ENCODE results near the gene PLA2G12A.

Gene PLA2G12A

DNA sequence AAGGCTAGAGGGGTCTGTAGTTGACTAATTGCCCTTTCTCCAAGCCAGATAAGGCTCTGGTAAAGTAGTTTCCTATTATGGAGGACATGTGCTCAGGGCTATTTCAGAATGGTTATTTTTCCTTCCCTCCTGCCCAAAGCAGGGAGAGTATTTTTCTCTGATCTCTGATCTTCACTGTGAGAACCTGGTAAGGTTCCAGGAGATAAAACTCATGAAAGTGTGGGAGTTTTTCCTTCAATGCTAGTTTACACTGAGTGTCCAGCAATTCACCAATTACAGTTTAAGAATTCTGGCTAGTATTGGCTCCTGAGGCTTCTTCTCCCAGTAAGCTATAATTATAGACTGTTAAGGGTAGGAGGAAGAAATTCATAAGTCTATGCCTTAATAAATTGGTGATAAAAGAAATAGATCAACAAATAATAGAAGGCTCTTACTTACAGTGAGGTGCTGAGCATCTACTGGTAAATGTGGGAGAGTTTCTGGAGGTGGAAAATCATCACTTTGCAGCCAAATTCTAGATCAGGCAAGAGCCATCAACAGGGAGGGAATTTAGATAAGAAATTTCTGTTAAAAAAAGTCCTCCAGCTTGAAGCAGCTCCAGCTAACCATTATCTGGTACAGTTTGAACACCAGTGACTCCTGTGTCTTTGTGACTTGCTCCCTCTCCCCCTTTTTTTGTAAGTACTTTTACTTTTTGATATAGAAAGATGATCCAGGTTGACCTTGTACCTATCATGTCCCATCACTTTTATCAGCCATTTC is 57.5 kb downstream of the PLA2G12A start:
- no peaks in the 10 kb centered on the region for H3K36me3 ChIP-seq (ENCODE audit: low read length)
- H3K4me3 ChIP-seq (ENCODE audit: insufficient read depth, low read length, poor library complexity, severe bottlenecking) = no peak overlapping the region
- H4K20me1 ChIP-seq (ENCODE audit: low read depth, low read length) = no peaks in the 10 kb centered on the region
- H3K9me3 ChIP-seq (ENCODE audit: insufficient read depth, low read length) = no peaks in the 10 kb centered on the region
- H3F3A ChIP-seq (ENCODE audit: insufficient read depth) = no peaks in the 10 kb centered on the region
- H3K27me3 ChIP-seq (ENCODE audit: low read length) = no peaks in the 10 kb centered on the region
- H2AFZ ChIP-seq (ENCODE audit: low read depth, low read length, severe bottlenecking) = no peak overlapping the region
- no peaks in the 10 kb centered on the region for H3K79me2 ChIP-seq (ENCODE audit: insufficient read depth, low read length)
- H3K9ac ChIP-seq (ENCODE audit: low read length) = no peak overlapping the region
- no peaks in the 10 kb centered on the region for H3K9me2 ChIP-seq (replicated peaks; ENCODE audit: insufficient read depth, low read length)
- no peak overlapping the region for H3K27ac ChIP-seq (ENCODE audit: low read depth, low read length)
- H3K4me2 ChIP-seq (ENCODE audit: low read depth, low read length, poor library complexity, severe bottlenecking) = no peak overlapping the region
- TF ChIP-seq, protein P1, sequence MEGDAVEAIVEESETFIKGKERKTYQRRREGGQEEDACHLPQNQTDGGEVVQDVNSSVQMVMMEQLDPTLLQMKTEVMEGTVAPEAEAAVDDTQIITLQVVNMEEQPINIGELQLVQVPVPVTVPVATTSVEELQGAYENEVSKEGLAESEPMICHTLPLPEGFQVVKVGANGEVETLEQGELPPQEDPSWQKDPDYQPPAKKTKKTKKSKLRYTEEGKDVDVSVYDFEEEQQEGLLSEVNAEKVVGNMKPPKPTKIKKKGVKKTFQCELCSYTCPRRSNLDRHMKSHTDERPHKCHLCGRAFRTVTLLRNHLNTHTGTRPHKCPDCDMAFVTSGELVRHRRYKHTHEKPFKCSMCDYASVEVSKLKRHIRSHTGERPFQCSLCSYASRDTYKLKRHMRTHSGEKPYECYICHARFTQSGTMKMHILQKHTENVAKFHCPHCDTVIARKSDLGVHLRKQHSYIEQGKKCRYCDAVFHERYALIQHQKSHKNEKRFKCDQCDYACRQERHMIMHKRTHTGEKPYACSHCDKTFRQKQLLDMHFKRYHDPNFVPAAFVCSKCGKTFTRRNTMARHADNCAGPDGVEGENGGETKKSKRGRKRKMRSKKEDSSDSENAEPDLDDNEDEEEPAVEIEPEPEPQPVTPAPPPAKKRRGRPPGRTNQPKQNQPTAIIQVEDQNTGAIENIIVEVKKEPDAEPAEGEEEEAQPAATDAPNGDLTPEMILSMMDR (IDR thresholded peaks at IDR 0.05; ENCODE audit: insufficient read depth, low read length, poor library complexity, severe bottlenecking) = no peak
- no peak for TF ChIP-seq EZH2phosphoT487 (conservative IDR thresholded peaks at IDR 0.05; ENCODE audit: low read length)

DNA sequence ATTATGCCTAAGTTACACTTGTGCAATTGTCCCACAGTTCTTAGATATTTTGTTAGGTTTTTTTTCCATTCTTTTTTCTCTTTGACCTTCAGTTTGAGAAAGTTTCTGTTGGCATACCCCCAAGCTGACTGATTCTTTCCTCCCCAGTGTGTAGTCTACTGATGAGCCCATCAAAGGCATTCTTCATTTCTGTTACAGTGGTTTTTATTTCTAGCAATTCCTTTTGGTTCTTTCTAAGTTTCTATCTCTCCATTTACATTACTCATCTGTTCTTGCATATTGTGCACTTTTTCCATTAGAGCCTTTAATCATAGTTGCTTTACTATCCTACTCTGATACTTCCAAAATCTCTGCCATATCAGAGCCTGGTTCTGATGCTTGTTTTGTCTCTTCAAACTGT is 58.5 kb downstream of the PLA2G12A start:
- H3K79me2 ChIP-seq (ENCODE audit: insufficient read depth, low read length) = no peaks in the 10 kb centered on the region
- no peaks in the 10 kb centered on the region for H3F3A ChIP-seq (ENCODE audit: insufficient read depth)
- TF ChIP-seq, protein P1 (IDR thresholded peaks at IDR 0.05; ENCODE audit: insufficient read depth, low read length, poor library complexity, severe bottlenecking) = no peak
- TF ChIP-seq EZH2phosphoT487 (conservative IDR thresholded peaks at IDR 0.05; ENCODE audit: low read length) = no peak
- H2AFZ ChIP-seq (ENCODE audit: low read depth, low read length, severe bottlenecking) = no peak overlapping the region
- no peaks in the 10 kb centered on the region for H3K9me3 ChIP-seq (ENCODE audit: insufficient read depth, low read length)
- no peak overlapping the region for H3K27ac ChIP-seq (ENCODE audit: low read depth, low read length)
- no peak overlapping the region for H3K4me3 ChIP-seq (ENCODE audit: insufficient read depth, low read length, poor library complexity, severe bottlenecking)
- no peaks in the 10 kb centered on the region for H3K27me3 ChIP-seq (ENCODE audit: low read length)
- H3K9me2 ChIP-seq (replicated peaks; ENCODE audit: insufficient read depth, low read length) = no peaks in the 10 kb centered on the region
- H3K4me2 ChIP-seq (ENCODE audit: low read depth, low read length, poor library complexity, severe bottlenecking) = no peak overlapping the region
- H4K20me1 ChIP-seq (ENCODE audit: low read depth, low read length) = no peaks in the 10 kb centered on the region
- H3K9ac ChIP-seq (ENCODE audit: low read length) = no peak overlapping the region
- H3K36me3 ChIP-seq (ENCODE audit: low read length) = no peaks in the 10 kb centered on the region

DNA sequence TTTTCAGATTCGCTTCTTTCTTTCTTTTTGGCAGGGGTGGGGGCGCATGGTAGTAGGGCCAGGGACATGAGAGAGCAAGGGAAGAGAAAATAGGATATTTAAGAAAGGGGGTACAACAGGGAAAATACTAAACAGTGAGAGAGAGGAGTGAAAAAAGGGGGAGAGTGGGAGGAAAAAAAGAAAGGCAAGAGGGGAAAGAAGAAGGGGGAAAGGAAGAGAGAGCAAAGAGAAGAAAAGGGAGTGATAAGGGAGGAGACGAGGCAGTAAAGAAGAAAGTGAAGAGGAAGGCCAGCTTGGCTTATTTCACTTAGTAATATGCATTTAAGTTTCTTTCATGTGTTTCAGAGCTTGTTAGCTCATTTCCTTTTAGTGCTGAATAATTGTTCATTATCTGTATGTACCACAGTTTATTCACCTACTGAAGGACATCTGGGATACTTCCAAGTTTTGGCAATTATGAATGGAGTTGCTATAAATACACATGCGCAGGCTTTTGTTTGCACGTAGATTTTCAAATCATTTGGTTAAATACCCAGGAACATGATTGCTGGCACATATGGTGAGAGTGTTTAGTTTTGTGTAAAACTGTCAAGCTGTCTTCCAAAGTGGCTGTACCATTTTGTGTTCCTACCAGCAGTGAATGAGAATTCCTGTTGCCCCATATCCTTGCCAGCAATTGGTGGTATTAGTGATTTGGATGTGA is 63.9 kb downstream of the PLA2G12A start:
- H3K79me2 ChIP-seq (ENCODE audit: insufficient read depth, low read length) = no peaks in the 10 kb centered on the region
- H3K4me3 ChIP-seq (ENCODE audit: insufficient read depth, low read length, poor library complexity, severe bottlenecking) = no peak overlapping the region
- no peak overlapping the region for H3K9ac ChIP-seq (ENCODE audit: low read length)
- H3K4me2 ChIP-seq (ENCODE audit: low read depth, low read length, poor library complexity, severe bottlenecking) = no peak overlapping the region
- H3K36me3 ChIP-seq (ENCODE audit: low read length) = no peaks in the 10 kb centered on the region
- TF ChIP-seq, protein P1 (IDR thresholded peaks at IDR 0.05; ENCODE audit: insufficient read depth, low read length, poor library complexity, severe bottlenecking) = no peak
- no peak for TF ChIP-seq EZH2phosphoT487 (conservative IDR thresholded peaks at IDR 0.05; ENCODE audit: low read length)
- H3K9me2 ChIP-seq (replicated peaks; ENCODE audit: insufficient read depth, low read length) = no peaks in the 10 kb centered on the region
- H2AFZ ChIP-seq (ENCODE audit: low read depth, low read length, severe bottlenecking) = no peak overlapping the region
- H3K27ac ChIP-seq (ENCODE audit: low read depth, low read length) = no peak overlapping the region
- H4K20me1 ChIP-seq (ENCODE audit: low read depth, low read length) = no peaks in the 10 kb centered on the region
- H3K9me3 ChIP-seq (ENCODE audit: insufficient read depth, low read length) = no peaks in the 10 kb centered on the region
- H3K27me3 ChIP-seq (ENCODE audit: low read length) = no peaks in the 10 kb centered on the region
- no peaks in the 10 kb centered on the region for H3F3A ChIP-seq (ENCODE audit: insufficient read depth)

All from SU-DHL-6 (cell line).